Stimulated activated naive CD4-positive, alpha-beta T cell treated with Interleukin-2 at 50 U/mL for 16 hours (primary cell): ENCODE measurements around the gene ZFYVE28.

Experiments
- DNase-seq: peaks from one replicate; lab custom pipeline; 2025; lab: John Stamatoyannopoulos, UW

ZFYVE28 gene

GRCh38 chr4:2366252-2367192, 51.9 kb downstream of the ZFYVE28 start:
- DNase-seq, result no peak

DNA sequence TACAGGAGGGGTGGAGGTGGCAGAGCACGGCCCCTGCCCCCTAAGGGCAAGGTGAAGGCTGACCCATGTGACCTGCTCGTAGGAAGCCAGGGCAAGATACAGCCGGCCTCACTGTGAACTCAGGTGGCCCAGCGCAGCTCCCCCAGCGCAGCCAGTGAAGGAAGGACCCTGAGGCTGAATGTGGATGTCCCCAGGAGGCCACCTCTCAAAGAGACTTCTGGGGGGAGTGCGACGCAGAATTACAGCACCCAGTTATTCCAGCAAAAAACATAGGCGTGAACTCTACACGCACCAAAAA, 52.6 kb downstream of the ZFYVE28 start:
- no peak for DNase-seq

GRCh38 chr4:2365054-2365912, 53.2 kb downstream of the ZFYVE28 start:
- no peak for DNase-seq

GRCh38 chr4:2364654-2365053, 53.8 kb downstream of the ZFYVE28 start:
- peak; percentile 52 for DNase-seq

DNA sequence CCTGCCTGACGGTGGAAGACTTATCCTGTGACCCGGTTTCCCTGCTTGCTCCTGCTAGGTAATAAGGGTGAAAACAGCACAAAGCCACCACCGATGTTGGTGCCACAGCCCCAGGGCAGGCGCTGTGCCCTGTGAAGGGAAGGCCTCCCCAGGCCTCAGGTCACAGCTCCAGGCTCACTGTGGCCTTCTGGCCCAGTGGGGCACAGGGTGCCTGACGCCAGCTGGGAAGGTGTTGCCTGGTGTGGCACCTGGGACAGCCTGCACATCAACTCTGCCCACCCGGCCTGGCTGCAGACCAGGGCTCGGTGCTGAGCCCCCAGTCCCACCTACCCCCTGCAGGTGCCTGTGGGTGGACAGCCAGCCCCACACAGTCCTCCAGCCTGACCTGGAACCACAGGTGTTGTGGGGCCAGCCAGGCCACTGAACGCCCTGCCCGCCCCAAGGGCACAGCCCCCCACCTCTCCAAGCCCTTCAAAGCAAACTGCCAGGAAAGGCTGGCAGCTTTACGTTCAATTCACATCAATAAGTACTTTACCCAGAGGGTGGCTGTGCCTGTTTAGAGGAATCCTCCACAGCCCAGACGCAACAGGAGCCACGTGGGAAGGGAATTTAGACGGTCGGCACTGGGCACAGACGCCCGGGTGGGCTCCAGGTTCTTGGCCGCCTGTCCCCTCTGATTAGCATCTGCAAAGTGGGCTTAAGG, 54.3 kb downstream of the ZFYVE28 start:
- no peak for DNase-seq

- DNase-seq, result no peak
Measured at GRCh38 chr4:2363056-2363721, 55.3 kb downstream of the ZFYVE28 start.

- DNase-seq, result no peak
Measured at GRCh38 chr4:2362266-2363055, 56.0 kb downstream of the ZFYVE28 start.

DNA sequence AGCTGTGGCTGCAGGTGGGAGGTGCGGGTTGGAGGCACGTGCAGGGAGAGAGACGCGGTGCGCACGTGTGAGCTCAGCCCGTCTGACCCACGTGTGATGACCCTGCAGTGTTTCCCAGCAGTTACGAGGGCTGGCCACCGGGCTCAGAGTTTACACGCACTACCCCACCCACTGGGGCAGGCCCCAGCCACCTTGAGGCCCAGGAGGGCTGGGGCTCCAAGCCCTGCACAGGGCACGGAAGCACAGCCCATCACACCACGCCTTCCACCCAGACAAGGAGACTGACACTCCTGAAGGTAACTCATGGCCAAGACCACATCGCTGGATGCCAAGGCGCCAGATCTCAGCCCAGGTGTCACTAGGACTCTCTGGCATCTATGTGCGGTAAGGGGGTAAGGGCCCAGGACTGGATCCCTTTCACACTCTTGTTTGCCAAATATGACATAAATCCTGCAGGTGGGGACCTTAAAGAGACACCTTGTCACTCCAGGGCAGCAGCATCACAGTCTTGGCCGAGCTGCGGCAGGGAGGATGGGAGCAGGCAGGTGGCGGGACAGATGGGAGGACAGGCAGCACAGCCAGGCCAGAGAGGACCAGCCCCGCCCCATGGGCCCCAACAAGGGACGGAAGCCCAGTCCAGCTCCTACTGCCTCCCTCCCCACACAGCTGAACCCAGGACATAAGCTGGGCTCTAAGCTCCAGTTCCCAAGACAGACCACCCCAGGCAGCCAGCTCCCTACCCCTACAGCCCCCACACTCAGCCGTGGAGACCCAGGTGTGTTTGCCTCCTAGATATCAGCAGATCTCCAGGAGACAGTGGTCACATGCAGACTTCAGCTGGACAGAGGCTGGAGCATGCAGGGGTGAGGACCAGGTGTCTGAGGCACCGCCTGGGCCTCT, 56.8 kb downstream of the ZFYVE28 start:
- DNase-seq, result no peak

DNA sequence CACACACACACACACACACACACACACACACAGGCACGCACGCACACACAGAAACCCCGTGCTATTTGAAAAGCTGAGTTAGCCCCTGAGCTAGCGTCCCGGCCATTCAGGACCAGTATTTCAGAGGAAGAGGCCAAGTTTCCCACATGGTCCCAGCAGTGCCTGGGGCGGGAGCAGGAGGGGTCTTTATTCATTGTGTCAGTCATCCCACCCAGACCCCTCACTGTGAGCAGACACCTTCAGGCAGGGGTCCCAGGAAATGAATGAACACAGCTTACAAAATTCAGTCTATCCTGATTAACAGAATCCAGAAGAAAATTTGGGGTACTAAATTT, 58.1 kb downstream of the ZFYVE28 start:
- DNase-seq, result no peak

DNA sequence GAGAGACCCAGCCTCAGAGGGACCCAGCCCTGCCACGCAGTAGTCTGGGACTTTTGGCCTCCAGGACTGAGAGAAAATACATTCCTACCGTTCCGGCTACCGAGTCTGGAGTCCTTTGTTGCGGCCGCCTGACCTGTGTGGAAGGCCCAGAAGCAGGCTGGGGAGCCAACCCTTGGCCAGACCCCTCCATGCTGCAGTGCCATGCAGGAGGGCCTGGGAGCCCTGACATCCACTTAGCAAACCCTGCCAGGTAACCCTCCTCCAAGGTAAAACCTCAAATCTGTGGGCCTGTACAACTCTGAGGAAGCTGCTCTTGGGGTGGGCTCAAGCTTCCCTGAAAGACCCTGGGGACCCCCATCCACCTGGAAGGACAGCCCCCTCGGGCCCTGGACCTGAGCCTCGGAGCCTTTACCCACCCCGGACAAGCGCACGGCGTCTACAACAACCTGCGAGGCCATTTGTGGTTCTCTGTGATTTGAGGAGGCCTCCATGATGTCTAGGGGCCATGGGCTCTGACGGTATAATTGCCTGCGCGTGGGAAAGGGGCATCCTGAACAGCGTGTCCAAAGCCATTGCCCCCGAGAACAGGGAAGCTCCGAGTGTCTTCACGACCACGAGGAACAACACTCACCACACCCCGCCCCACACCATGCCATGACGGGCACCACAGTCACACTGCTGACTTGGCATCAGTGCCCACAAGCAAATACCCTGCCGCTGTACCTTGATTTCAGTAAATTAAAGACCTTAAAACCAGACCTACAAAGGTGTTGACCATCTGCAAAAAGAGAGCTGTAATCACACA, 58.7 kb downstream of the ZFYVE28 start:
- DNase-seq, result no peak

GRCh38 chr4:2357821-2358745, 60.4 kb downstream of the ZFYVE28 start:
- no peak for DNase-seq

DNA sequence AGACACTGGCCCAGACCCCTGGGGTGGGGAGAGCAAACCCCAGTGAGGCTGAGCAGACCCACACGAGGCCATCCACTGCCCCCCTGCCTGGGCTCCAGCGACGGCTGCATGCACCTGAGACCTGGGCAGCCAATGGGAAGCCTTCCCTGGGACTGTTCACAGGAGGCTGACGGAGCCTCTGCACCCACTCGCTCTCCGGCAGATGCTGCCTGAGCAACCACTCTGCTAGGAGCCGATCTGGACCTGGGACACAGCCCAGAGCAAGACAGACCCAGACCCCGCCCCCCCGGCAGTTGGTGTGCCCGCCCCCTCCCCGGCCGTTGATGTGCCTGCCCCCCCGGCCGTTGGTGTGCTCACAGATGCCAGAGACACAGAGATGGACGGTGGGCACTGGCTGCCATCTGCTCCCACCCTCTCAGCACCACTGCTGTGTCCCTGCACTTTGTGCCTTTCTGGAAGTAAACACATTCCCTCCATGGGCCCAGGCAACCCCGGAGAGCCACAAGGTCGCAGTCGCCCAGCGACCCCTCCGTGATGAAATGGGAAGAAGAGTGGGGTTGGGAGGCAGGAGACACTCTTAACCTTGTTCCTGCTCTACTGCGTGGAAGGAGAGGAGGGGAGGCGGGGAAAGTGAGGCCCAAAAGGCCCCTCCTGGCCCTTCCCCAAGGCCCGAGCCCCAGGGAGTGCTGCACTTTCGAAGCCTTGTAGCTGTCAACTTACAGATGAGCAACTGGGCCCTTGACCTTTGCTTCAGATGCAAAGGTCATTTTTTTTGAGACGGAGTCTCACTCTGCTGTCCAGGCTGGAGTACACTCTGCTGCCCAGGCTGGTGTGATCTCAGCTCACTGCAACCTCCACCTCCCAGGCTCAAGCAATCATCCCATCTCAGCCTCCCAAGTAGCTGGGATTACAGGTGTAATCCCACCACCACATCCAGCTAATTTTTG, 62.0 kb downstream of the ZFYVE28 start:
- no peak for DNase-seq

DNA sequence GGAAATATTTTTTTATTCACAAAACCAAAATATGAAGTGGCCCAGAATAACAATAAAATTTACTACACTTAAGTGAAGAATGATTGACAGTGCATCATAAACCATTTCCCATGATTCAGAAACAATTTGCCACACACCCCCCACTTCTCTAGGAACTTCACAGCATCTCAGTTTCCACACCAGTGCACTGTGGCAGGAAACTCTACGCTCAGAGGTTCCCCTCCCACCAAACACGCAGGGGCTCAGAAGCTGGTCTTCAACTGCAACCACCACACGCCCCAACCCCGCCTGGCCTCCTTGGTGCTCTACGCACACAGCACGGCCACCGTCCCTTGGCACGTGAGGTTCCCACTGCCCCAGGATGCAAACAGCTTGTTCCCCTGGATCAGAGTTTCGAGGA, 63.7 kb downstream of the ZFYVE28 start:
- no peak for DNase-seq

DNA sequence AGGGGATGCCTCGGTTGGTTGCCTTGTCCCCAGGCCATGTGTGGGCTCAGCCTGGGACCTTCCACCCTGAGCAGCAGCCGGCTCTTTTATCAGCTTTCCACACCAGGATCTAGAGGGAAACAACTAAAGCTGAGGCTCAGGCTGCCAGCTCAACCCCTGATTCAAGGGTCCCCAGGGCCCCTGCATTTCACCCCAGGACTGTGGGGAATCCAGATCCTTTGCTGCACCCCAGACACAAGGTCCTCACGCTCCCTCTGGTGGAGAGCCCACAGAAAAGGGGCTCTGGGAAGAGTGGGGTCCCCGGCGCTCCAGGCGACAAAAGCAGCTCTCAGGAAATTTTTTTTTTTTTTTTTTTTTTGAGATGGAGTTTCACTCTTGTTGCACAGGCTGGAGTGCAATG, 64.3 kb downstream of the ZFYVE28 start:
- DNase-seq, result no peak

GRCh38 chr4:2353222-2354107, 65.0 kb downstream of the ZFYVE28 start:
- DNase-seq, result no peak

- DNase-seq, result no peak
Measured at GRCh38 chr4:2352729-2353221, 65.7 kb downstream of the ZFYVE28 start.
